NCI-H524 (cell line): ENCODE results near the gene GARRE1.
A peak's percentile ranks its signal among the peaks of the same experiment; 100 is the strongest.
"Not testable (repeated sequence)": the region's sequence is repeated elsewhere in the genome, so short reads cannot be mapped to it uniquely, and the experiment has no call there.

Source experiments
- DNase-seq, 2 experiments: peaks; one replicate each; lab custom pipeline; 2025; lab: John Stamatoyannopoulos, UW

Gene GARRE1, protein sequence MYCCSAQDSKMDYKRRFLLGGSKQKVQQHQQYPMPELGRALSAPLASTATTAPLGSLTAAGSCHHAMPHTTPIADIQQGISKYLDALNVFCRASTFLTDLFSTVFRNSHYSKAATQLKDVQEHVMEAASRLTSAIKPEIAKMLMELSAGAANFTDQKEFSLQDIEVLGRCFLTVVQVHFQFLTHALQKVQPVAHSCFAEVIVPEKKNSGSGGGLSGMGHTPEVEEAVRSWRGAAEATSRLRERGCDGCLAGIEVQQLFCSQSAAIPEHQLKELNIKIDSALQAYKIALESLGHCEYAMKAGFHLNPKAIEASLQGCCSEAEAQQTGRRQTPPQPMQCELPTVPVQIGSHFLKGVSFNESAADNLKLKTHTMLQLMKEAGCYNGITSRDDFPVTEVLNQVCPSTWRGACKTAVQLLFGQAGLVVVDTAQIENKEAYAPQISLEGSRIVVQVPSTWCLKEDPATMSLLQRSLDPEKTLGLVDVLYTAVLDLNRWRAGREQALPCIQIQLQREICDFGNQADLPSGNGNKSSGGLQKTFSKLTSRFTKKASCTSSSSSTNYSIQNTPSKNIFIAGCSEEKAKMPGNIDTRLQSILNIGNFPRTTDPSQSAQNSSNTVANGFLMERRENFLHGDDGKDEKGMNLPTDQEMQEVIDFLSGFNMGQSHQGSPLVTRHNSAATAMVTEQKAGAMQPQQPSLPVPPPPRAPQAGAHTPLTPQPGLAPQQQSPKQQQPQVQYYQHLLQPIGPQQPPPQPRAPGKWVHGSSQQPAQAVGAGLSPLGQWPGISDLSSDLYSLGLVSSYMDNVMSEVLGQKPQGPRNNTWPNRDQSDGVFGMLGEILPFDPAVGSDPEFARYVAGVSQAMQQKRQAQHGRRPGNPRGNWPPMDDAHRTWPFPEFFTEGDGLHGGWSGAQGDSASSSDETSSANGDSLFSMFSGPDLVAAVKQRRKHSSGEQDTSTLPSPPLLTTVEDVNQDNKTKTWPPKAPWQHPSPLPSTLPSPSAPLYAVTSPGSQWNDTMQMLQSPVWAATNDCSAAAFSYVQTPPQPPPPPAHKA (N-terminal part only)

GRCh38 chr19:34254046-34254697 is at the start of gene GARRE1:
TSS of gene GARRE1 (plus strand) at chr19:34254554. CDS start at chr19:34300474, 45,920 bp downstream.
- DNase-seq = peak; percentile 53 to 81

DNA sequence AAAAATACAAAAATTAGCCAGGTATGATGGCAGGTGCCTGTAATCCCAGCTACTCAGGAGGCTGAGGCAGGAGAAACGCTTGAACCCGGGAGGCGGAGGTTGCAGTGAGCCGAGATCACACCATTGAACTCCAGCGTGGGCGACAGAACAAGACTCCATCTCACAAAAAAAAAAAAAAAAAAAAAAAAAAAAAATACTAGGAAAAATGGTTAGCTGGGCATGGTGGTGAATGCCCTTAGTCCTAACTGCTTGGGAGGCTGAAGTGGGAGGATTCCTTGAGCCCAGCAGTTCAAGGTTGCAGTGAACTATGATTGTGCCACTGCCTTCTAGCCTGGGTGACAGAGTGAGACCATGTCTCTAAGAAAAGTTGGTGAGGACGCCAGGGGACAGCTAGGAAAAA is 49.0 kb upstream of the GARRE1 start:
- DNase-seq = not testable (repeated sequence)

DNA sequence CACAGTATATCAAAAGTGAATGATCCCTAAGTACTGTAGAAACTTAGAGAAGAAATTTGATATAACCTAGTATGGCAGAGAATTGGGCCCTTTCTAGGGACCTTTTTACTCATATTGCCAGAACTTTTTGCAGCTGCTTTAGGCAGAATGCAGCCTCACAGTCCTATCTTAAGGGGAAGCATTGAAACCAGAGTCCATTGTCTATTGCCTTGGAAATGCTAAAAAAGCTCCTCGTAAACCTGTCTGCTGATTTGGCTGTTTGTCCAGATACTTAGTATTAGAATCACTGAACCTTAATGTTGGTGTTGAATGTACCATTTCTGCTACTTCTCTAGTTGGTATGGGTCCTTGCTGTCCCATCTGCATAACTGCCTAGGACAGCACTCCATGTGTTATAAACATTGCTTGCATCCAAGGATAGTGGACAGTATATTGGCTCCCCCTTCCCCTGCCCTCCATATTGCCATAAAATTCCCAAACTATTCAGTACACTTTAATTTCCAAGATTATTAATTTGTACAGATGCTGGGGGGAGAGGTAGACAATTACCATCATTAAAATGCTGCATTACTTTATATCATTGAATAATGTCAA is 46.0 kb upstream of the GARRE1 start:
- no peak for DNase-seq

GRCh38 chr19:34209726-34210125 is 44.6 kb upstream of the GARRE1 start:
- no peak for DNase-seq

DNA sequence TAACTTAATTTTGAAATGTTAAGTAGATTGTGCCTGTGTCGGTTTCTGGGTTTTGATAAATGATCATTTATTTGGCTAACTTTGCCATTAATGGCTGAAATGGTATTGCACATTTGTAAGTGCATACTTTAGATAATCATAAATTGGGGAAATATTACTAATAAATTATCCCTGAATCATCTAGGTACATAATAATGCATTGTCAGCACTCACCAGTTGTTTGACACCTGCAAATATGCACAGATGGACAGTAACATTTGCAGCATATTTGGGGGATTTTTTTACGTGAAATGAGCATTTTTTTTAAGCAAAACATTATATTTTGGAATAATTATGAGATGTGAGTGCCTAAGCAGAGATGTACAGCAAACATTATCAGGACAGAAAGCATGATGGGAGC is 41.1 kb upstream of the GARRE1 start:
- DNase-seq = no peak

DNA sequence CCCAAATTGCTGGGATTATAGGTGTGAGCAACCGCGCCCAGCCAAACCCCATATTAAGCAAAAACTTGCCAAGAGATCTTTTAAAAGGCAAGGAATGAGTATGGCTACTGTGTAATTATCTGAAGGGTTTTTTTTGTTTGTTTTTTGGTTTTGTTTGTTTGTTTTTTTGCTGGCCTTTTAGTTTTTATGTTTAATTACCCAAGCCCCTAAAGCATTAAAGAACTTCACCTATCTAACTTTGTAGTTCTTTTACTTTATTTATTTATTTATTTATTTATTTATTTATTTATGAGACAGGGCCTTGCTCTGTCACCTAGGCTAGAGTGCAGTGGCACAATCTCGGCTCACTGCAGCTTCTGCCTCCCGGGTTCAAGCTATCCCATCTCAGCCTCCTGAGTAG is 40.3 kb upstream of the GARRE1 start:
- DNase-seq = no peak

- peak in 1 of 2 experiments; percentile 67 for DNase-seq
Observed at GRCh38 chr19:34215006-34215665, 39.2 kb upstream of the GARRE1 start.

DNA sequence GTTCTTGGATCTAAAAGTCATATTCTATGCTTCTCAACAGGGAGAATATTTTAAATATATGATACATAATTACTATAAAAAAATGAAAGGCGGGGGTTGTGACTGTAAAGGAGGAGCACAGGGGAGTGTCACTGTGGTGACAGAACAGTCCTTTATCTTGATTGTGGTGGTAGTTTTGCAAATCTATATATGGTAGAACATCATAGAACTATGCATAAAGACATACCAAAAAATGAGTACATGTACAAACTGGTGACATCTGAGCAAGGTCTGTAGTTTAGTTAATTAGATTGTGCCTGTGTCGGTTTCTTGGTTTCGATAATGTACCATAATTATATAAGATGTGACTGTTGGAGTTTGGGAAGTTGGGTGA is 38.7 kb upstream of the GARRE1 start:
- DNase-seq = no peak

GRCh38 chr19:34216745-34217219 is 37.6 kb upstream of the GARRE1 start:
- not testable (repeated sequence) for DNase-seq

- no peak for DNase-seq
Observed at GRCh38 chr19:34217952-34218817, 36.2 kb upstream of the GARRE1 start.

DNA sequence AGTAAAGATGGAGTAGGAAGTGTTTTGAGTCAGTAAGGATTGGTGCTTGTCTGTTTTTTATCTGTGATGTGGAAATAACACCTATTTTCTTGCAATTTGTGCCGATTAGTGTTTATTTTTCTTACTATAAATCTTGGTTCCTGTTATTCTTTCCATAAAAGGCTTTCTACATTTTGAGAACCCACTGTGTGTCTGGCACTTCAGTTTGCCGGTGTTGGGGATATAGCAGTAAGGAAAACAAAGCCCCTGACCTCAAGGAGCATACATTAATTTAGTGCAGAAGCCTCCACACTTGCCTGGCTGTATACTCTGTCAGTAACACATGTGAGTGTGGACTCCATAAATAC is 35.6 kb upstream of the GARRE1 start:
- no peak for DNase-seq

GRCh38 chr19:34220472-34221063 is 33.8 kb upstream of the GARRE1 start:
- peak; percentile 44 to 62 for DNase-seq

DNA sequence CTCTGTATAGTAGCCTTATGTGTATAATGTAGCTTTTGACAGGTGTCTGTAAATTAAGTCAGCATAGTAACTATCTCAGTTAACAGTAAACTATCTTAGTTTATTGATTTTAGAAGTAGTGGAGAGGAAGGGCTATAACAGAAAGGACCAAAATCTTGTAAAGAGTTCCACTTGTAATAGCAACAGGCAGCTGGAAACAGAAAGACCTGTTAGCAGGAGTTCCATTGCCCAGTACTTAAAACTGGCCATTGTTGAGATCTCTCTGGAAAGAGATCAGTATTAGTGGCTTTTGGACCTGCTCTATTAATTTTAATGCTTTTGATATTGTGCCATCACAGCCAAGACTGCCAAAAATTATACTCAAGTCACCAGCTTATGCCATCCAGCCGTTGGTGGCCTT is 32.0 kb upstream of the GARRE1 start:
- no peak for DNase-seq

- DNase-seq = no peak
Observed at GRCh38 chr19:34224996-34225658, 29.2 kb upstream of the GARRE1 start.

DNA sequence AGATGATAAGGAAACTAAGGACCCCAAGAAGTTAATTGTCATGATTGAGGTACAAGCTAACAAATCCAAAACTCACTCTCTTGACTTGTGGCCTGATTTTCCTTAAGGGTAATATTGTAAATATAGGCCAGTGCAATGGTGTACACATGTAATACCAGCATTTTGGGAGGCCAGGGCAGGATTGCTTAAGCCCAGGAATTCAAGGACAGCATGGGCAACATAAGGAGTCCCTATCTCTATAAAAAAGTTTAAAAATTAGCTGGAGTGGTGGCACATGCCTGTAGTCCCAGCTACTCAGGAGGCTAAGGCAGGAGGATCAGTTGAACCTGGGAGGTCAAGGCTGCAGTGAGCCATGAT is 28.7 kb upstream of the GARRE1 start:
- DNase-seq = no peak

DNA sequence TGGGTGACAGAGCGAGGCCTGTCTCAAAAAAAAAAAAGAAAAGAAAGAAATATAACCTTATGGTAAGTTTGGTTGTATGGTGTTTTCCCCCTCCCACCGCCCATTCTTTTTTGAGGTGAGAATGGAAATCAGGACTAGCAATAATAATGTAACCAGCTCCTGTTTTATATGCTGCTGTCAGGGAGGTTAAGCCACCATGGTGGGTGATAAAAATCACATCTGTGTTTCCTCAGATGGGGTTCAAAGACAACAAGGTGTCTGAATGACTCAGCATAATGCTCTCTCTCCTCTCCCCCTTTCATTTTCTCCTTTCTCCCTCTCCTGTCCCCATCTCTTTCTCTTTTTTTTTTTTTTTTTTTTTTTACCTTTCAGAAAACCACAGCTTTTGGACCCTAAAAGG is 28.3 kb upstream of the GARRE1 start:
- no peak for DNase-seq

GRCh38 chr19:34228347-34228746 is 26.0 kb upstream of the GARRE1 start:
- DNase-seq = no peak

DNA sequence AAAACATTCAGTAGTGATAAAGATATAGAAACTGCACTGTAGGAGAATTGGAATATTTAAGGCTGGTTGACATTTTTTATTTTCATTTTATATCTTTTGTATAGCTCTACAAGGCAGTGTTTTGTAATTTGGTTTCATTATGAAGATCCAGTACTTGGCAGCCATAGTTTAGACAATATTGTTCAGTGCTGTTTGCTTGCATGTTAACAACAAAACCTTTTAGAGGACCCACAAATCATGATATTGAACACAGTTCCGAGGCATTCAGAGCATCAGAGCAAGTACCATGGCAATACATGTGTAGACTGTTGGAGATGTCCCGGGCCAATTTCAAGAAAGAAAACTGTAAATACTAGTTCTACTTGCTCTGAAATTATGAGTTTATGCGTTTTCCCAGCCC is 25.6 kb upstream of the GARRE1 start:
- no peak for DNase-seq

GRCh38 chr19:34229721-34230120 is 24.6 kb upstream of the GARRE1 start:
- DNase-seq = no peak
